ENCODE measurements around the gene KDM4C.

DNA sequence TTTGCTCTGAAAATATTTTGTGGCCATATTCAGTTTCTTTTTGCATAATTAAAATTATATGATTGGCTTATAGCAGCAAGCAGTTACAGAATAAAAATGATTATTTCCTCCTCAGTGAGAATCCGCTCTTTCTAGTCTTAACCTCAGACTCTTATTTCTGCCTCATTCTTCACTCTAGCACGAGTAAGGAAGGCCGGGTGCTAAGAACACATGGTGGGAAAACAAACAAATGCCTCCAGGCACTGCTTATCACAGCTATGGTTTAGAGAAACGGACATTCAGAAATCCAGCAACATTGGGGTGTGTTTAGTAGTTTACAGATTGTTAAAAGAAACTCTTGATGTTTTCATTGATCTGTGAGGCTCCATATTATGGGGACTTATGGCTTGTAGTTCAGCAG lies 168.7 kb downstream of the KDM4C start:
- TF ChIP-seq POLR2AphosphoS5 (IDR thresholded peaks at IDR 0.05) (no peak), CTCF (IDR thresholded peaks at IDR 0.05) (no peak), EP300 (IDR thresholded peaks at IDR 0.05) (no peak)
